CD4-positive, alpha-beta T cell (primary cell): ENCODE results near the gene PCOLCE2. TPM values are rescaled to one million over a fixed set of nuclear protein-coding genes. Genes with fewer than 3 reads are reported as not detected.

Source experiments
- ATAC-seq: fragments of 200-7000 bp; cut with Tn5 transposase; one replicate; pipeline ENCODE4 v1.10.0; 2022; ENCODE audit warnings: mild to moderate bottlenecking; ENCODE audit not compliant: poor library complexity
- CTCF ChIA-PET: fragments of 350-600 bp; sonication (Branson Sonifier 250); formaldehyde crosslinking; loops from one replicate; lab custom pipeline; 2021; ENCODE audit warnings: antibody characterized with exemption, inconsistent platforms; lab: Charles Lee
- POLR2A ChIA-PET: fragments of 350-600 bp; sonication (Branson Sonifier 250); formaldehyde crosslinking; loops from one replicate; lab custom pipeline; 2021; ENCODE audit warnings: antibody characterized with exemption, inconsistent platforms; lab: Charles Lee
- DNase-seq, 14 experiments: peaks; one replicate each; pipeline ENCODE4 v3.0.0-alpha.2; 2013 to 2020; ENCODE audit warnings: mixed read lengths in 2 of 14
- H3K27ac ChIP-seq, 2 donors: one replicate each; pipeline versions ENCODE4 v1.5.1 to v1.7.0; 2013; ENCODE audit warnings: low read length in 2 of 2, low read depth in 1 of 2, mild to moderate bottlenecking in 1 of 2
- H3K27me3 ChIP-seq, 2 experiments: 1 replicate in 1 of 2; 2 replicates in 1 of 2; pipeline versions ENCODE4 v1.6.1 to v1.7.0; 2013; ENCODE audit warnings: low read length in 2 of 2, control low read depth in 1 of 2, mild to moderate bottlenecking in 1 of 2, moderate library complexity in 1 of 2; ENCODE audit not compliant: insufficient read depth in 2 of 2, control insufficient read depth in 1 of 2
- H3K36me3 ChIP-seq: one replicate; pipeline ENCODE4 v1.6.1; 2013; ENCODE audit warnings: low read length, control low read depth; ENCODE audit not compliant: insufficient read depth
- H3K4me1 ChIP-seq: one replicate; pipeline ENCODE4 v1.6.1; 2013; ENCODE audit warnings: low read length, control low read depth; ENCODE audit not compliant: insufficient read depth
- H3K4me3 ChIP-seq: one replicate; pipeline ENCODE4 v1.5.1; 2013; ENCODE audit warnings: mild to moderate bottlenecking, low read length, moderate library complexity
- H3K9me3 ChIP-seq, 2 experiments: 1 replicate in 1 of 2; 2 replicates in 1 of 2; pipeline versions ENCODE4 v1.6.1 to v1.7.0; 2013; ENCODE audit warnings: low read length in 2 of 2, mild to moderate bottlenecking in 2 of 2, control low read depth in 1 of 2, moderate library complexity in 1 of 2; ENCODE audit not compliant: control insufficient read depth in 1 of 2, insufficient read depth in 1 of 2
- H3K27ac Mint-ChIP-seq: one replicate; pipeline ENCODE4 v1.8.0; 2020; ENCODE audit warnings: mixed read lengths
- H3K27me3 Mint-ChIP-seq: one replicate; pipeline ENCODE4 v1.8.0; 2021; ENCODE audit warnings: mixed read lengths
- H3K36me3 Mint-ChIP-seq: one replicate; pipeline ENCODE4 v1.8.0; 2021; ENCODE audit warnings: low read depth, mixed read lengths
- H3K4me1 Mint-ChIP-seq: one replicate; pipeline ENCODE4 v1.8.0; 2021; ENCODE audit warnings: low read depth, mixed read lengths
- H3K4me3 Mint-ChIP-seq: one replicate; pipeline ENCODE4 v1.8.0; 2020; ENCODE audit warnings: mild to moderate bottlenecking, mixed read lengths
- H3K9me3 Mint-ChIP-seq: one replicate; pipeline ENCODE4 v1.8.0; 2020; ENCODE audit warnings: mixed read lengths
- intact Hi-C, 2 experiments: fragments of 100-400 bp; cut with DNase I in 1 of 2; cut with micrococcal nuclease in 1 of 2; formaldehyde crosslinking; loops; one replicate each; pipeline versions ENCODE4 v1.15.1 to v1.9.0; 2023 to 2025; cut with DNase I, micrococcal nuclease
- total RNA-seq, 174 experiments: library from RNA in 2 of 174; stranded (reverse) in 2 of 174; gene quantifications; one replicate each; pipeline ENCODE4 v1.2.3 and lab custom pipeline; 2021 to 2026
- TF ChIP-seq, protein P1 (sequence below): fragments of 200-600 bp; IDR thresholded peaks from one replicate; pipeline ENCODE4 v1.8.0; 2022; ENCODE audit warnings: antibody characterized with exemption, mild to moderate bottlenecking

Gene PCOLCE2
- total RNA-seq, 2 experiments from 2014 or later = not detected

DNA sequence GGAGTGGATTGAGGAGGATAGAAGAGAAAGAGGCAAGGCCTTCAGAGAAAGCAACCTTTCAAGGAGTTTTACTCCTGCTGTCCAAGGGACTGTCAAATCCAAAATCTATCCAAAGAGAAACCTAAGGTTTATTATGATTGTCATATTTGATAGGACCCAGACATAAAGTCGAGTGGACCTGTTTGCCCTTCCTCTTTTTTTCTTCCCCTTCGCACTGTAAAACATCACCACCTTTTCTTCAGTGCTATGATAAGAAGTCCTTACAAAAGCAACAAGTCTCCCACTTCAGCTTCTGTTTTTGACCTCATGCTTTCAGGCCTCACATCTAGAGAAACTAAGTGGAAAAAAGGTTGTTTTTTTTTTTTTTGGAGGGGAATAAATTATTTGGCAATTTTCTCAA, 92.1 kb downstream of the PCOLCE2 start:
- CTCF ChIA-PET = interaction anchor here (1.3 kb wide), 1 partner anchor 103 kb away, joined by 3 read pairs; no protein-coding TSS in a partner anchor
- H3K27ac ChIP-seq = no peak overlapping the region
- H3K27me3 ChIP-seq = no peaks in the 10 kb centered on the region
- no peaks in the 10 kb centered on the region for H3K4me1 ChIP-seq
- TF ChIP-seq, protein P1, sequence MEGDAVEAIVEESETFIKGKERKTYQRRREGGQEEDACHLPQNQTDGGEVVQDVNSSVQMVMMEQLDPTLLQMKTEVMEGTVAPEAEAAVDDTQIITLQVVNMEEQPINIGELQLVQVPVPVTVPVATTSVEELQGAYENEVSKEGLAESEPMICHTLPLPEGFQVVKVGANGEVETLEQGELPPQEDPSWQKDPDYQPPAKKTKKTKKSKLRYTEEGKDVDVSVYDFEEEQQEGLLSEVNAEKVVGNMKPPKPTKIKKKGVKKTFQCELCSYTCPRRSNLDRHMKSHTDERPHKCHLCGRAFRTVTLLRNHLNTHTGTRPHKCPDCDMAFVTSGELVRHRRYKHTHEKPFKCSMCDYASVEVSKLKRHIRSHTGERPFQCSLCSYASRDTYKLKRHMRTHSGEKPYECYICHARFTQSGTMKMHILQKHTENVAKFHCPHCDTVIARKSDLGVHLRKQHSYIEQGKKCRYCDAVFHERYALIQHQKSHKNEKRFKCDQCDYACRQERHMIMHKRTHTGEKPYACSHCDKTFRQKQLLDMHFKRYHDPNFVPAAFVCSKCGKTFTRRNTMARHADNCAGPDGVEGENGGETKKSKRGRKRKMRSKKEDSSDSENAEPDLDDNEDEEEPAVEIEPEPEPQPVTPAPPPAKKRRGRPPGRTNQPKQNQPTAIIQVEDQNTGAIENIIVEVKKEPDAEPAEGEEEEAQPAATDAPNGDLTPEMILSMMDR = no peak
- POLR2A ChIA-PET = no interaction called here
- Mint-ChIP-seq H3K27me3 (no peaks in the 10 kb centered on the region), H3K36me3 (no peaks in the 10 kb centered on the region), H3K27ac (no peak overlapping the region), H3K4me3 (no peak overlapping the region), H3K4me1 (no peaks in the 10 kb centered on the region), H3K9me3 (no peaks in the 10 kb centered on the region)
- ATAC-seq = no peak
- intact Hi-C loops = no loop called here
- no peaks in the 10 kb centered on the region for H3K36me3 ChIP-seq
- DNase-seq = no peak
- H3K4me3 ChIP-seq = no peak overlapping the region
- H3K9me3 ChIP-seq = no peaks in the 10 kb centered on the region

DNA sequence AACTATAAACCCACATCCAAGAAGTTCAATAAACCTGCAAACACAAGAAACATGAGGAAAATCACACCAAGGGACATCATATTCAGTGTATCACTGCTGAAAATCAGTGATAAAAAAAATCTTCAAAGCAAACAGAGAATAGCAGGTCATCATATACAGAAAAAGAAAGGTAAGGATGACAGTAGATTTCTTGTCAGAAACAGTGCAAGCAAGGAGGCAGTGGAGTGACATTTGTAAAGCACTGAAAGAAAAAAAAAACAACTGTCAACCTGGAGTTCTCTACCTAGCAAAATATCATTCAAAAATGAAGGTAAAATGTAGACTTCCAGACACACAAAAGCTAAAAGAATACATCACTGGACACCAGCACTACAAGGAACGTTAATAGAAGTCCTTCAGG, 93.6 kb downstream of the PCOLCE2 start:
- no peaks in the 10 kb centered on the region for H3K4me1 Mint-ChIP-seq
- Histone ChIP-seq H3K27me3 (no peaks in the 10 kb centered on the region), H3K27ac (no peak overlapping the region), H3K4me1 (no peaks in the 10 kb centered on the region), H3K4me3 (no peak overlapping the region), H3K9me3 (no peaks in the 10 kb centered on the region), H3K36me3 (no peaks in the 10 kb centered on the region)
- intact Hi-C loops = no loop called here
- CTCF ChIA-PET = no interaction called here
- TF ChIP-seq, protein P1 = no peak
- no peak overlapping the region for H3K4me3 Mint-ChIP-seq
- ATAC-seq (no peak), DNase-seq (no peak)
- no peaks in the 10 kb centered on the region for H3K27me3 Mint-ChIP-seq
- no peaks in the 10 kb centered on the region for H3K9me3 Mint-ChIP-seq
- POLR2A ChIA-PET = no interaction called here
- no peak overlapping the region for H3K27ac Mint-ChIP-seq
- H3K36me3 Mint-ChIP-seq = no peaks in the 10 kb centered on the region

DNA sequence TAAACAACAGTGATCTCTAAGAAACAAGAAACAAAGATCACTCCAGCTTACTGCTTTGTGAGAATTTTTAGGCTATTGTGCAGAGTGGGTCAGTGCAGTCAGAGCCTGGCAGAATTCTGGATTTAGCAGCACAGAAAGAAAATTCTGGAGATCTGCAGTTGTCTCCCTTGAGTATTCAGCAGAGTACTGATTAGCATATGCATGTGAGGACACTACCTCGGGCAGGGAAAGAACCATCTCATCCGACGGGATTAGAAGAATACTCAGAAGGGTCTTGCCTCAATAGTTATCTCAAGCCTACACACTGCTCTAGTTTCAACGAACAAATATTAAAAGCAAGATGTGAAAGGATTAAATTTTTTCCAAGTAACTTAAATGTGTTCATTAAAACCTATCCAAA, 94.4 kb downstream of the PCOLCE2 start:
- DNase-seq (no peak), ATAC-seq (no peak)
- Histone ChIP-seq H3K27ac (no peak overlapping the region), H3K36me3 (no peaks in the 10 kb centered on the region), H3K9me3 (no peaks in the 10 kb centered on the region), H3K27me3 (no peaks in the 10 kb centered on the region), H3K4me1 (no peaks in the 10 kb centered on the region), H3K4me3 (no peak overlapping the region)
- TF ChIP-seq, protein P1 = no peak
- Mint-ChIP-seq H3K36me3 (no peaks in the 10 kb centered on the region), H3K4me3 (no peak overlapping the region), H3K9me3 (no peaks in the 10 kb centered on the region), H3K27me3 (no peaks in the 10 kb centered on the region), H3K4me1 (no peaks in the 10 kb centered on the region), H3K27ac (no peak overlapping the region)
- ChIA-PET CTCF (no interaction called here), POLR2A (no interaction called here)
- intact Hi-C loops = no loop called here
